Measurements from ENCODE around the gene PRX. TPM values are rescaled to one million over a fixed set of nuclear protein-coding genes. Genes with fewer than 3 reads are reported as not detected.
"Not testable (repeated sequence)": the region's sequence is repeated elsewhere in the genome, so short reads cannot be mapped to it uniquely, and the experiment has no call there.

The PRX gene
- polyA plus RNA-seq, 12 donors, result 5.1 to 9.6 (median 6.3) TPM; not detected in 1

DNA sequence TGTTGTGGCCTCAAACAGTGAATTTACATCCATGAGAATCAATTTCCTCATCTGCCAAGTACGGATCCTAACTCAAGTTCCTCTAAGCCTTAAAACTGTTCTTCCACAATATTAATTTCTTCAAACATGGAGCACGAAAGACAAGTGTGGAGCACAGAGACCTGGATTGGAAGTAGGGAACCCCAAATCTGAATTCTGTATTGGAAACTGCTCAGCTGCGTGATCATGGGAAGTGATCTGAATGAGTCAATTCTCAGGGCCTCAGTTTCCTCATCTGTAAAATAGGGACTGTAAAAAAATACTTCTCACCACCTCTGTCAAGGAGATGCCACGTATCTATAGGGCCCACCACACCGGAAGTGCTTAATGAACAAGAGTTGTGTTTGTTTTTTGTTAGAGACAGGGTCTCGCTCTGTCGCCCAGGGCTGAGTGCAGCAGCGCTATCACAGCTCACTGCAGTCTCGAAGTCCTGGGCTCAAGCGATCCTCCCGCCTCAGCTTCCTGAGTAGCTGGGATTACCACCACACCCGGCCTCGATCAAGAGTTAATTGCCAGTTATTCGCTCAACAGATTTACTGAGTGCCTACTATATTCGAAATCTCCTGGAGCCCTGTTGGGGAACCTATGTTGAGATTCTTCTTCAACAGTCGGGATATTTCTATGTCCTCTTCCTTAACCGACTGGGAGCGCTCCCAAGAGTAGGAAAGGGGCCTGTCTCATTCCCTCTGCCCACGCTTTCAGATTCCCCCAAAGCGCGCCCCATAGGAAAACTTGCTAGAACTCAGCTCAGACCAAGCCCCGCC, 29.4 kb upstream of the PRX start:
- no peak for DNase-seq

DNA sequence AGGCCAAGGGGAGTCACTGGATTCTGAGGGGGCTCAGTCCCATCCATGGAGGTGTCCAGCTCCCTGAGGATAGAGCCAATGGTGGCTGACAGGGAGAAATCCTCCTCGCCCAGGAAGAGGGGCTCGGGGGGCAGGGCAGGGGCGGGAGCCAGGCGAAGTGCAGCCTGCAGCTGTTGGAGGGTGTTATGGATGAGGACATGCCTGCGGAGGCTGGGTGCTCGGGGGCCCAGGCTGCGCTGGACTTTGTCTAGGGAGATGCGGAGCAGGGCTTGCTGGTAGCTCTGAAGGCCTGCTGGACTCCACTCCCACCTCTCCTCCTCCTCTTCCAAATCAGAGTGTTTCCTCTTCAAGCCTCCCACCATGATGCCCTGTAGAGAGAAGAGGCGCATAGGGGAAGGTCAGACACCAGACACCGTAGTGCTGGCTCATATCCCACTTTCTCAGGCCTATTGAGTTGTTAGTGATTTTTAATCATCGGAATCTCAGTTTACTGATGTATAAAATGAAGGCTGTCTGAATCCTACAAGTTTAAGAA, 28.6 kb upstream of the PRX start:
- no peak for DNase-seq

DNA sequence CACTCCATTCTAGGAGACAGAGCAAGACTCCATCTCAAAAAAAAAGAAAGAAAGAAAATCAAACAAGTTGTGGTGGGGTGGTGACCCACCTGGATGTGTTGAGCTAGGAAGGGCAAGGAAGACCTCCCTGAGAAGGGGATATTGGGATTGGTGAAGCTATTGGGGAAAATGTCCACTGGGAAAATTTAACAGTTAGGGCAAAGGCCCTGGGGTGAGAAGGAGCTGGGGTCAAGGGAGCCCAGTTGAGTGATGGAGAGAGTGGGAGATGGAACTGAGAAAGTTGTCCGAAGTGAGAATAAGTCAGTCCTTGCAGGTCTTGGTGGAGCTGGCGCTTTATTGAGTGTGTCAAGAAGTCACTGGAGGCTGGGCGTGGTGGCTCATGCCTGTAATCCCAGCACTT, 25.1 kb upstream of the PRX start:
- no peak for DNase-seq

DNA sequence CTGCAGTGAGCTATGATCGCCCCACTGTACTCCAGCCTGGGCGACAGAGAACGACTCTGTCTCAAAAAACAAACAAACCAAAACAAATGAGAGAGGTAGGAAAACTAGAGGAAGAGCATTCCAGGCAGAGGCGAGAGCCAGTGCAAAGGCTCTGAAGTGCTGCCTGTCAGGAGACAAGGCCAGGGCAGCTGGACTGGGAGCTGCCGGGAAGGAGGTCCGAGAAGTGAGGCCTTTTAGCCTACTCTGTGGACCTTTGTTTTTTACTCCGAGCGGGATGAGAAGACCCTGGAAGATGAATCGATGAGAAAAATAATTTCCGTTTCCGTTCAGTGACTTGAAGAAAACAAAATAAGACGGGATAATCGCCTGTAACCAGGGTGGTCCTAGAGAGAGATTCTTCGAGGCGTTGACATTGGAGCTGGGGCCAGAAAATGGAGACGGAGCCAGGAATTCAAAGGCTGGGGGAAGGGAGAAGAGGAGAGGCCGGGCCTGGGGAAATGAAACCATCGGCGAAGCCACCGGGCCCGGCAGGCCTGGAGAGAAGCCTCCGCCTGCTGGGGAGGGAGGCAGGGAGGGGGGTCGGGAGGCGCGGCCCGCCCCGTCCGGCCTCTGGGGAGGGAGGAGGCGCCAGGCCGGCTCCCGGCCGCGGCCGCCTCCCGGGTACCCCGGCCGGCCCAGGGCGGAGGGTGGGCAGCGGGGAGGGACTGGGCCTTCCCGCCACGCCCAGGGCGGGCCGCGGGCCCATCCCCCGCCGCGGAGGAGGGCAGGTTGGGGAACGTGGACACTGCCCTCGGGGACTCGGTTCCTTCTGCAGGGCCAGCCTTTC, 20.4 kb upstream of the PRX start:
- DNase-seq, result peak; percentile 94

DNA sequence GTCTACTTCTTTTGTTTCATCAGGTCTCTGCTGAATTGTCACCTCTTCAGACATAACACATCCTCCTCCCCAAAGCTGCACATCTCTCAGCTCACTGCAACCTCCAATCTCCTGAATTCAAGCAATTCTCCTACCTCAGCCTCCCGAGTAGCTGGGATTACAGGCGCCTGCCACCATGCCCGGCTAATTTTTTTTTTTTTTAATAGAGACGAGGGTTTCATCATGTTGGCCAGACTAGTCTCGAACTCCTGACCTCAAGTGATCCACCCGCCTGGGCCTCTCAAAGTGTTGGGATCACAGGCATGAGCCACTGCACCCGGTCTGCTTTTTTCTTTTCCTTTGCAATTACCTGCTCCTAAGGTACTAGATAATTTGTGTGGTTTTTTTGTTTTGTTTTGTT, 19.6 kb upstream of the PRX start:
- not testable (repeated sequence) for DNase-seq

DNA sequence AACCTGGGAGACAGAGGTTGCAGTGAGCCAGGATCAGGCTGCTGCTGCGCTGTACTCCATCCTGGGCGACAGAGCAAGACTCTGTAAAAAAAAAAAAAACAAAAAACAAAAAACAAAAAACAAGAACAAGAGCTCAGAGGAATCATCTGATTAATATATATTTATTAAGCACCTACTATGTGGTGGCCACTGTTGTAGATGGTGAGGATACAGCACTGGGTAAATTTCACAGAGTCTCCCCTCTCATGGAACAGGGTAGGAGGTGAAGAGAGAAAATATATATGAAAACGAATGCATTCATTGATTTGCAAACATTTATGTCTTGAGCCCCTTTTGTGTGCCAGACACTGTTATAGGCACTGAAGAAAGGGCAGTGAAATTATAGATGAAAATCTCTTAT, 18.5 kb upstream of the PRX start:
- no peak for DNase-seq

DNA sequence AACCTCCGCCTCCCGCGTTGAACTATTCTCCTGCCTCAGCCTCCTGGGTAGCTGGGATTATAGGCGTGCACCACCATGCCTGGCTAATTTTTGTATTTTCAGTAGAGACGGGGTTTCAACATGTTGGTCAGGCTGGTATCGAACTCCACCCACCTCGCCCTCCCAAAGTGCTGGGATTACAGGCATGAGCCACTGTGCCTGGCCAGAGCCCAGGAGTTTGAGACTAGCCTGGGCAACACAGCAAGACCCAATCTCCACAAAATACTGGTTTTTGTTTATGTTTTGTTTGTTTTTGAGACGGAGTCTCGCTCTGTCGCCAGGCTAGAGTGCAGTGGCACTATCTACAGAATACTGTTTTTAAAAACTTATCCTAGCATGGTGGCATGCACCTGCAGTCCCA, 17.1 kb upstream of the PRX start:
- DNase-seq, result not testable (repeated sequence)

DNA sequence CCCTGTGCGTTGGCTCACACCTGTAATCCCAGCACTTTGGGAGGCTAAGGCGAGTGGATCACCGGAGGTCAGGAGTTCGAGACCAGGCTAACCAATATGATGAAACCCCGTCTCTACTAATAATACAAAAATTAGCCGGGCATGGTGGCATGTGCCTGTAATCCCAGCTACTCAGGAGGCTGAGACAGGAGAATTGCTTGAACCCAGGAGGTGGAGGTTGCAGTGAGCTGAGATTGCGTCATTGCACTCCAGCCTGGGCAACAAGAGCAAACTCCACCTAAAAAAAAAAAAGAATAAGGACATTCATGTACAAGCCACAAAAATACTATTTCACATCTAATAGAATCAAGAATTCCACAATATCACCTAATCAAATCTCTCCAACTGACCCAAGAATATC, 15.0 kb upstream of the PRX start:
- not testable (repeated sequence) for DNase-seq

DNA sequence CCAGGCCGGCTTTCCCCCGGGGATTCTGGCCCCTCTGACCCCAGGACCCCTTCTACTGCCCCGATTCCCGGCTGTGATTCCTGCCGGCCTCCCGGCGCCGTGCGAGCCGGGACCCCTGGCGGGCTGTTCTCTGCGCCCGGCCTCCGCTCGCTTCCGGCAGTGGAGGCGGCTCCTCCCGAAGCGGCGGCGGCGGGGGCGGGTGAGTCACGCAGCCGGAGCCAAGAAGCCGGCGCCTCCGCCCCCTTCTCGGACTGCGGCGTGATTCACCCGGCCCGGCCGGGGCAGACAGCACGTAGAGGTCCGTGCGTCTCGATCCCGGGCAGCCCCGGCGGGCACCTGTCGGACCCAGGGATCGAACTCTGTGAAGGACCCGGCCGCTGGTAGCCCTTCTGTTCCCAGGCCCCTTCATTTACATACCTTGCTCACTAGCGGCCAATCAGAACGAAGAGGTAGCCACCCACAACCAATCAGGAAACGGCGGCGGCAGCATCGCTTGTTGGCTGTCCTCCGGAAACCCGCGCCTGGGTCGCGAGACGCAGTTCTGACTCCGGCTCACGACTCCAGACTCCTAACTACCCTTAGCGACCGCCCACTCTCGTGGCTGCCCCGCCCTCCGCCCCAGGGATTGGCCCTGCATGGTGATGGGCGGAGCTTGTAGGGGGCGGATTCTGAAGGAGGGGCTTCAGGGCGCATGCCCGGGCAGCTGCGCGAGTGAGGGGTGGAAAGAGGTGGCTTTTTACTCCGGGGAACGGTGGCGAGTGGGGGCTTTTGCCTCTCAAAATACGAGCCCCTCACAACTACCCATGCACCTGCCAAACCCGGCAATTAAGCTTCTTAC, 12.5 kb upstream of the PRX start, which contains the start of gene SERTAD1:
Gene SERTAD1 (minus strand): TSS at position 543 of the 838 bp plus-strand sequence. CDS start 2,446 bp downstream, outside the sequence.
- peak; percentile 99 for DNase-seq

DNA sequence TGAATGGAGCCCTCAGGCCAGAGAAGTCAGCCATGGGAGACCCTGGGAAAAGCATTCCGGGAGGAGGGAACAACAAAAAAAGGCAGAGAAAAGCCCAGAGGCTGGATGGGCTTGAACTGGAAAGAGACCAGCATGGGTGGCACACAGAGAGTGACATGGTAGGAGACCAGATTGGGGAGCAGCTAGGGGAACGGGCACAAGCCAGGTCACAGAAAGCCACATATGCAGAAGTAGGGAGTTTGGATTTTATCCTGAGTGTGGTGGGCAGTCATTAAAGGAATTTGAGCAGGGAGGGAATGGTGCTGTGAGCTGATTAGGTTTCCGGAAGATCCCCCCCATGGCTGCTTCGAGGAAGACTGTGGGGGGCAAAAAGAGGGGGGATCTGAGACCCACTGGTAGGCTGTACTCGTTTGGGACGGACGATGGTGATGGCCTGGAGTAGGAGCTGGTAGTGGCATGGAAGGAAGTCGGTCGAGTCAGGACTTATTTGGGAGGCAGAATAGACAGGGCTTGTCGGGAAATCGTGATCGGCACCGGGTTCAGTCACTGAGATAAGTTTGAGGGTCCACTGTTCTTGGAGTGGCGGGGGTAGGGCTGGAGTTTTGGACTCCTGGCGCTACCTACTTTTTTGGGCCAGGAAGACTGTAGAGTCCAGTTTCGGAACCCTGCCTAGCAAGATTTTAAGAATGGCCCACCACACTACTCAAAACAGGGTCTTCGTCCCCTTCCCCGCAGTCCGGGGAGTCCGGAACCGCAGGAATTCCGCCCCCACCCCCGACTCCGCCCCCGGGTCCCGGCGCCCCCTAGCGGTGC, 11.7 kb upstream of the PRX start:
- peak; percentile 69 for DNase-seq

DNA sequence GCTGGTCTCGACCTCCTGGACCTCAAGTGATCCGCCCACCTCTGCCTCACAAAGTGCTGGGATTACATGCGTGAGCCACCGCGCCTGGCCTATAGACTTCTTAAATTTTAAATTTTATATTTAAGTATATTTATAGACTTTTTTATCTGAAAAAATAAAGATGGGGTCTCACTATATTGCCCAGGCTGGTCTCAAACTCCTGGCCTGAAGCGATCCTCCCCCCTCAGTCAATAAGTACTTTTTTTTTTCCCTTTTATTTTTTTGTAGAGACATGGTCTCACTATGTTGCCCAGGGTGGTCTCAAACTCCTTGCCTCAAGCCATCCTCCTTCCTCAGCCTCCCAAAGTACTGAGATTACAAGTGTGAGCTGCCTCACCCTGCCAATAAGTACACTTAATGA, 10.8 kb upstream of the PRX start:
- DNase-seq, result no peak

DNA sequence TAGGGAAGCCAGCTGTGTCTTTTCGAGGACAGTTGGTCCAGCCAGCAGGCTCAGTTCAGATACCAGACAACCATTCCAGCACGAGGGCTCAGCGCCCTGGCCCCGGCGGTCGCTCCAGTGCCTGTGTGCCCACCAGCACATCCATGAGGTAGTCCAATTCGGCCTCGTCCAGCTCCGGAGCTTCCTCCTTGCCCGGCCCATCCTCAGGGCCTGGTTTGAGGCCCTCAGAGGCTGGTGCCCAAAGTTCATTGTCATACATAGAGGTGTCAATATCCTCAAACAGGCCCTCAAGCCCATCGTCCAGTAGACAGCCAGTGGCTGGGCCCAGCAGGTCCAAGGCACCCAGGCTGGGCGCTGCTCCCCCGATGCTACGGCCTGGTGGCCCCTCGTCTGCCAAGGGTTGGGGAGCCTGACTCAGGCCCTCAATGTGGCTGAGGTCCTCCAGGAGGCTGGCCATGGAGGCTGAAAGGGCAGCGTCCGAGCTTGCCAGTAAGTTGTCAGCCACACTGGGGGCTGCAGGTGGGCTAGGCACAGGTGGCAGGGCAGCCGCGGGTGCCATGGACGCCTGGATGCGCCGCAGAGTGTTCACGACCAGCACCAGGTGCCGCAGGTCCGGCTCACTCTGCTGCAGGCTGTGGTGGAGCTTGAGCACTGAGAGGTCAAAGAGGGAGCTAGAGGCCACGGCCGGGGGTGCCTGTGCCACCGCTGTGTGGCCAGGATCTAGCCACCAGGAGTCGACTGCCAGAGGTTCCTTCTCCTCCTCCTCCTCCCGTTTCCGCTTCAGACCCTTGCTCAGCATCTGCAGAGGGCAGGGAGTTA, 9.8 kb upstream of the PRX start:
- DNase-seq, result no peak

DNA sequence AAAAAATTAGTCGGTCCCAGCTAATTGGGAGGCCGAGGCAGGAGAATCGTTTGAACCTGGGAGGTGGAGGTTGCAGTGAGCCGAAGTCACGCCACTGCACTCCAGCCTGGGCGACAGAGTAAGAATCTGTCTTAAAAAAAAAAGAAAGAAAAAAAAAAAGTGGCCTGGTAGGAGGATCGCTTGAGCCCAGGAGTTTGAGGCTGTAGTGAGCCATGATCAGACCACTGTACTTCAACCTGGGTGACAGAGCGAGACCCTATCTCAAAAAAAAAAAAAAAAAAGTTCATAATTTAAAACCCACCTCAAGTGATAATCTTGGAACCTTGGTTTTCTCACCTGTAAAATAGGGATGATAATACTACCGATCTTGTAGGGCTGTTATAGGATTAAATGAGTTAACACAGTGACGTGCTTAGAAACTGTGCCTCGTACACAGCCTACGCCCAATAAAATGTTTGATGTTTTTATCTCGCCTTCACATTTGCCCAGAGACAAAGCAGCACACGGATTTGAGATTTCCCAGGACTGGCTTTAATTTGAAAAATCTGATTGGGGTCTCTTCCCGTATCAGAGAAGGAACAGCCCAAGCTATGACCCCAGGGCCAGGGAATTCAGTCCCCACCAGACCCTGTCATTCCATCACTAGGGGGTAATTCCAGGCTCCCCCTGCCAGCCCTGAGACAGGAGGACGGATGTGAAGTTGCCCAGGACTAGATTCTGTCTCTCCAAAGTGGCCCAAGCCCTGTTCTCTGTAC, 9.0 kb upstream of the PRX start:
- no peak for DNase-seq

DNA sequence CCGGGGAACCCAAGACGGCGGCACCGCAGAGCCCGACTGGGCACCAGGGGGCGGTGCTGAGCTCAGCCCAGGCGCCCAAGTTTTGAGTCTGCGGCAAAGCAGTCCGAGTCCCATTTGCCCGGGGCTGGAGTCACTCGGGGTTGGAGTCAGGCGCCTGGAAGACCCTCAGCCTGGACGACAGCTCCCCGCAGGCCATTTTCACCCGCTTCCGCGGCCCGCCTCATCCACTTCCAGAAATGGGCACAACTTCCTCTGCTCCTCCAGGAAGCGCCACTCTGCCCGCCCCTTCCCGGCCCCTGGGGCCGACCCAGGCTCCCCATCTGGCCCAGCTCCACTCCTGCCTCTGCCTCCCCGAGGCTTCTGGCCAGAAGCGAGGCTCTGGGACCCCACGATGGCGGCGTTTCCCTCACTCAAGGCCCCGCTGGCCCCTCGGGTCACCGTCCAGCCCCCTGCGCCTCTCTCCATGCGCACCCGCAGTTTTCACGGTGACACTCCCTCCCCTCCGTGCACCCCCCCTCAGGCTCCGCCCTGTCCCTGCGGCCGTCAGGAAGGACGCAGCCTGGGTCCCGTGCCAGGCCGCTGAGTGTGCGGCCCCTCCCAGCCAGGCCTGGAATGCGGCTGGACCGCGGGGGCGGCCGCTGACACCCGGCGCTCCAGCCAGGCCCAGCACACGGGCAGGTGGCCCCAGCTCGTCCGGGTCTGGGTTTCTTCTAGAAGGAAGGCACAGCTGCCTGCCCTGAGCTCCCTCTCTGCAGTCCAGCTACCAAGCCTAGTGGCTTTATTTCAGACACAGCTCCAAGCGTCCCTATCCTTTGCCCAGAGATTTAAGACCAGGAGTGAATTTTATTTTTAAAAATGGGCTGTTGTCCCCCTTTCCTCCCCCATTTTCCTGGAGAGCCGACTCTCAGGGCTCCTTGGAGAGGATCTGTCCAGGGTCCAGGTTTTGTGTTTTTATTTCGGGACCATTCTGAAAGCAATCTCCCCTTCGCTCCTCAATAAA, 7.9 kb upstream of the PRX start:
- peak; percentile 96 for DNase-seq

DNA sequence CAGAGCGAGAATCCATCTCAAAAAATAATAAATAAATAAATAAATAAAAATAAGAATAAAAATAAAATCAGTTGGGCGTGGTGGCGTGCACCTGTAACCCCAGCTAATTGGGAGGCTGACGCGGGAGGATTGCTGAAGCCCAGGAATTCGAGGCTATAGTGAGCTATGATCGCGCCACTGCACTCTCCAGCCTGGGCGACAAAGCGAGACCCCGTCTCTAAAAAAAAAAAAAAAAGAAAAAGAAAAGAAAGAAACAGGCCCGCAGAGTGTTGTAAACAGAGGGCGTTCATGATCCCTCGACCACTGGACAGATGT, 7.2 kb upstream of the PRX start:
- no peak for DNase-seq

DNA sequence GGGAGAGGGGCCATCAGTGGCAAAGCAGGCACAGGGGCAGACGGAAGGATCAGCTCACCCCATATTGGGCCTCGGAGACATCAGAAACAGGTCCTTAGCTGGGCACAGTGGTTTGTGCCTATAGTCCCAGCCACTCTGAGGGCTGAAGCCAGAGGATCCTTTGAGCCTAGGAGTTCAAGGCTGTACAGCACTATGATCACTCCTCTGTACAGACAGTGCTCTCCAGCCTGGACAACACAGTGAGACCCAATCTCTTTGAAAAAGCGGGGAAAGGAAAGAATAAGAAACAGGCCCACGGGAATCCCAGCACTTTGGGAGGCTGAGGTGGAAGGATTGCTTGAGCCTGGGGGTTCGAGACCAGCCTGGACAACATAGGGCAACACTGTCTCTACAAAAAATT, 6.6 kb upstream of the PRX start:
- no peak for DNase-seq

DNA sequence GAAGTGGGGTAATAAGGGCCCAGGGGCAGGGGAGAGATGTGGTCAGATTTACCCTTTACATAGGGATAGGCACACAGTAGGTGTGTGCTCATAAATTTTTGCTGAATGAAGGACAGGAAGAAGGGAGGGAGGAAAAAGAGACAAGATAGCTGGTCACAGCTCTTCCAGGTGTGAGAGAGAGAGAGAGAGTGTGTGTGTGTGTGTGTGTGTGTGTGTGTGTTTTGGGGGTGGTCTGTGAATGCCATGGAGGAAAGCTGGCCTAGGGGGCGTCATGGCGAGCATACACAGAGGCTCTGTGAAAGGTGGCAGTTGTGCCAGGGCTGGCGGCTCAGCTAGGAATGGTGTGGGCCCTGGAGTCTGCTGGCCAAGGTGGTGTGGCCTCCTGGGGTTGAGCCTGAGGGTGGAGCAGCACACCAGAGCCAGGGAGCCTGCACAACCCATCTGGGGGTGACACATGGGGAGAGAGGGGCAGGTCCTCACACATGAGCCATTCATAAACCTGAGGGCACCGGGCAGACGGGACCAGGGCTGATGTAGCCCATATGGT, 6.0 kb upstream of the PRX start:
- no peak for DNase-seq

DNA sequence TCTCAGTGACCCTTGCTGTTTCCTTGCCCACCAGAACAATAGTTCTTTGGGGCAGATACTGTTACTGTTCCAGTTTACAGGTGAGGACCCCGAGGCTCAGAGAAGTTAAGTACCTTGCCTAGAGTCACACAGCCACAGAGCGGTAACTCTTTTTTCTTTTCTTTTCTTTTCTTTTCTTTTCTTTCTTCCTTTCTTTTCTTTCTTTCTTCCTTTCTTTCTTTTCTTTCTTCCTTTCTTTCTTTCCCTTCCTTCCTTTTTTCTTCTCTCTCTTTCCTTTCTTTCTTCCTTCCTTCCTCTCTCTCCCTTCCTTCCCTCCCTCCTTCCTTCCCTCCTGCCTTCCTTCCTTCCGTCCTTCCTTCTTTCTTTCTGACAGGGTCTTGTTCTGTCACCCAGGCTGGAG, 4.9 kb upstream of the PRX start:
- no peak for DNase-seq
